ENCODE measurements around the gene CA10. TPM values are rescaled to one million over a fixed set of nuclear protein-coding genes. Genes with fewer than 3 reads are reported as not detected.

CA10 gene
- total RNA-seq, 1 experiment from 2014 or later, result not detected

DNA sequence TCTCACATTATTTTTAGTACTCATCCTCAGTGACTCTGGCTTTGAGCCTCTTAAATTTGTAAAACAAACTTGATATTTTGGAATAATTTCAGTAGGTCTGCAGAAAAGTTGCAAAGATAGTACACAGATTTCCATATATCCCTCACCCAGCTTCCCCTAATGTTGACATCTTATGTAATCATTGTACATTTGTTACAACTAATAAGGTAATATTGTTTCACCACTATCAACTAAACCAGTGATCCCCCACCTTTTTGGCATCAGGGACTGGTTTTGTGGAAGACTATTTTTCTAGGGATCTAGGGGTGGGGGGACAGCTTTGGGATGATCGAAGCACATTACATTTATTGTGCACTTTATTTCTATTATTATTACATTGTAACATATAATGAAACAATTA lies 391.2 kb downstream of the CA10 start:
- DNase-seq (ENCODE audit: low read depth), result no peak
- in situ Hi-C loops (cut with HindIII; ENCODE audit: low pct_unique_long_range_greater_than_20kb, low sequenced_read_pairs), result no loop called here

DNA sequence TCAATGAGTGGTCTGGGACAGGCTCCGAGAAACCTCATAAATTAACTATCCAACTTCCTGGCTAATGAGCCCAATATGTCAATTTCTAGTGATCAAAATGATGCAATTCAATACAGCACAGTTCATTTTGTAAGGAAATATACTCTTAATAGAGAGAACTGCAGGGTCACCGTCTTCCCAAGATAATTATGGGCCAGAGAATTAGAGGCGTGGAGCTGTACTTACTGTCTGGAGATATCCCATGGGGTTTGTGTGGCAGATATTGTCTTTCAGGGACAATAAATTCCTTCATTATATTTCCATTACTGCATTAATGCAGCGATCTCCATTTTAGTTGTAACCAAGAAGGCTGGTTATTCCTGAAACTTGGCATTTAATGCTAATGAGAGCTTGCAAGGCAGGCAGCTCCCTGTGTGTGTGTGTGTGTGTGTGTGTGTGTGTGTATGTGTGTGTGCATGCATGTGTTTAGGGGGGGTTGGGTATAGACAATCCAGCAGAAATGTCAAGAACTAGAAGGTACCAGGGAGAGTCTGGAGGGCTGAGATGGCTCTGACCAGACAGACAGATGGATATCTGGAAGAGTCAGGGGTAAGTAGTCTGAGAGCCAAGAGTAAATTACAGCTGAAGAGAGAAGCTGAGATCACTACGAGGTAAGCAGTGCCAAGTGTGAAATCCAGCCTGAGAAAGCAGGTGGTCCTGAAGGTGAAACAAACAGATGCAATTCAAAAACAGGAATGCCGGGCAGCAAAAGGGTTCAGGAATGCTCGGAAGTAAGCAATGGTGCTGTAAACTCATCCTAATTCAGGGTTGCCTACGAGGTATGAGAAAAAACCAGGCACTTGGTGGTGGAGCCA lies 393.0 kb downstream of the CA10 start:
- in situ Hi-C loops (cut with HindIII; ENCODE audit: low pct_unique_long_range_greater_than_20kb, low sequenced_read_pairs), result no loop called here

DNA sequence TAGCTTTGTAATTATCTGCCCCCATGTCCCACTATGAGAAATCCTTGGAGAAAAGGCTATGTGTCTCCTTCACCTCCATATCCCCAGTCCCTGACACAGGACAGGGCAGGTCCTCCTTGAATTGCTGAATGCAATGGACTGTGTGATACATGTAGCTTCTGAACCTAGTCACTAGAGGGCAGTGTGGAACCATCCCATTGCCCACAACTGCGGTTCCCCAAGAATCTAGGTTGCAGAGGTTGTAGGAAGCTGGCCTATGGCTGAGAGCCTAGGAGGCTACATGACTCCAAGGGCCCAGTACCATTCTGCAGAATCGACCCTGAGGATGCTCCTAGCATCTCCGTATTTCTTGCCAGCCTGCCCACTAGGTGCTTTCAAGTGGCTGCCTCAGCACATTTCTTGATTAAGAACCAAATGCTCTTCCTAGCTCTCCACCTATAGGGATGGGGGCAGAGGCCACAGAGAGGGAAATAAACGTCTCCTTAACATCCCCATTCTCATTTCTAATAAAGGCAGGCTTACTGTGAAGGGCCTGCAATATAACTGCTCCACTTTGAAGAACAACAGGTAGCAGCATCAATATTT lies 394.0 kb downstream of the CA10 start:
- in situ Hi-C loops (cut with HindIII; ENCODE audit: low pct_unique_long_range_greater_than_20kb, low sequenced_read_pairs), result no loop called here
- DNase-seq (ENCODE audit: low read depth), result peak; percentile 53

More for the DNA sequence above, 393.0 kb downstream of the CA10 start:
- no peak for DNase-seq (ENCODE audit: low read depth)

DNA sequence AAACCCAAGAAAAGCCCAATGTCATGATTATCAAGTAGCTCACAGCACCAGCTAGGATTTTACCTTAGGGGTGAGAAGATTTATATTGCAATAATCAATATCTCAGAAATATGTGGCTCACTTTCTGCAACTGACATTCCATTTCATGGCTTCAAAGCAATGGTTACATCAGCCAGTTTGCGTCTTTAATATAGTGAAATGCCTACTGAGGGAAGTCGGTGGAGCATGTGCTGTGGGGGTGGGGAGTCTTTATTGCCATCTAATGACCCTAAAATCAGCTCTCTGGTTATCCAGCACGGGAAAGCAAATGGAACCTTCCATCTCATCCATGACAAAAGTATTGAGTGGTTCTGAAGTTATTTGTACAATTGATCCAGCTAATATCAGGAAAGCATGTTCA lies 395.5 kb downstream of the CA10 start:
- in situ Hi-C loops (cut with HindIII; ENCODE audit: low pct_unique_long_range_greater_than_20kb, low sequenced_read_pairs), result no loop called here
- no peak for DNase-seq (ENCODE audit: low read depth)

DNA sequence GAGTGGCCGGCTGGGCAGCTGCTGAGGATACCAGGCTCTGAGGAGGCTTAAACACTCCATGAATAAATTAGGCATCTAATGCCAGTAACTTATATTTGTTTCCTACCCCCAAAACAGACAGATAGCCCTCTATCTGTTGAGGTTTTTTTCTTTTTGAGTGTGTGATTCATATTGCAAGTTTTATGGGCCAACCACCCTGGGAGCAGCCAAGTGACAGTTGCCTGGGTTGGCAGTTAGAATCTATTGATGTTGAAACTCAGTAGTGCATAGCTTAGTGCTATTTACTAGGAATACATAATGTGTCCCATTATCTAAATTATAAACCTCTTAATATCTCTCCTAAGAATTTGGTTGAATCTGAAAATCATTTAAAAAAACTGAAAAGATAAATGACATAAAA lies 397.4 kb downstream of the CA10 start:
- in situ Hi-C loops (cut with HindIII; ENCODE audit: low pct_unique_long_range_greater_than_20kb, low sequenced_read_pairs), result no loop called here

DNA sequence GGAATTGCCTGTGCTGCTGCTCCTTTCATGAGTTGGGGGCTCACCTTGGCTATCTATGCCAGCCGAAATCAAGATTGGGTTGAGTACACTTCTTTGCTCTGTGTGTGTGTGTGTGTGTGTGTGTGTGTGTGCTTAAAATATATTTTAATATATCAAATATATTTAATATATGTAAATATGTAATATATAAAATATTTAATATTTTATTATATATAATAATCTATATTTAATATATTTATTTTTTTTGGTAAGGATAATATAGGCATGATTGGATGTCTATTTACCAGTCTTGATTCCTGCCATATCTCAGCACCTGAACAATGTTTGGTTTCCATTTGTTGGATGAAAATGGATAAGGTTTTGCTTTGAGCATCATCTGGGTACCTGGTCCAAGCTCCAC lies 399.3 kb downstream of the CA10 start:
- in situ Hi-C loops (cut with HindIII; ENCODE audit: low pct_unique_long_range_greater_than_20kb, low sequenced_read_pairs), result no loop called here
- no peak for DNase-seq (ENCODE audit: low read depth)

More for the DNA sequence above, 397.4 kb downstream of the CA10 start:
- DNase-seq (ENCODE audit: low read depth), result no peak

DNA sequence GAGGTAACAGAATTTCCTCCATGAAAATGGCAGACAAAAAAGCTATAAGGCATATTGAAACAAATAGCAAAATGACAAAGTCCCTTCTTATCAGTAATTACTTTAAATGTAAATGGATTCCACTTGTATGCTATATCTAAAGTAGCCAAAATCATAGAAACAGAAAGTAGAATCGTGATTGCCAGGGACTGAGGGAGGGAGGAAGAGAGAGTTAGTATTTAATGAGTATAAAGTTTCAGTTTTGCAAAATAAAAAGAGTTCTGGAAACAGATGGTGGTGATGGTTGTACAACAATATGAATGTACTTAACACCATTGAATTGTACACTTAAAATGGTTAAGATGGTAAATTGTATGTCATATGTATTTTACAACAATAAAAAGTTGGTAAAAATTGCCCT lies 407.4 kb downstream of the CA10 start:
- in situ Hi-C loops (cut with HindIII; ENCODE audit: low pct_unique_long_range_greater_than_20kb, low sequenced_read_pairs), result no loop called here
- no peak for DNase-seq (ENCODE audit: low read depth)

DNA sequence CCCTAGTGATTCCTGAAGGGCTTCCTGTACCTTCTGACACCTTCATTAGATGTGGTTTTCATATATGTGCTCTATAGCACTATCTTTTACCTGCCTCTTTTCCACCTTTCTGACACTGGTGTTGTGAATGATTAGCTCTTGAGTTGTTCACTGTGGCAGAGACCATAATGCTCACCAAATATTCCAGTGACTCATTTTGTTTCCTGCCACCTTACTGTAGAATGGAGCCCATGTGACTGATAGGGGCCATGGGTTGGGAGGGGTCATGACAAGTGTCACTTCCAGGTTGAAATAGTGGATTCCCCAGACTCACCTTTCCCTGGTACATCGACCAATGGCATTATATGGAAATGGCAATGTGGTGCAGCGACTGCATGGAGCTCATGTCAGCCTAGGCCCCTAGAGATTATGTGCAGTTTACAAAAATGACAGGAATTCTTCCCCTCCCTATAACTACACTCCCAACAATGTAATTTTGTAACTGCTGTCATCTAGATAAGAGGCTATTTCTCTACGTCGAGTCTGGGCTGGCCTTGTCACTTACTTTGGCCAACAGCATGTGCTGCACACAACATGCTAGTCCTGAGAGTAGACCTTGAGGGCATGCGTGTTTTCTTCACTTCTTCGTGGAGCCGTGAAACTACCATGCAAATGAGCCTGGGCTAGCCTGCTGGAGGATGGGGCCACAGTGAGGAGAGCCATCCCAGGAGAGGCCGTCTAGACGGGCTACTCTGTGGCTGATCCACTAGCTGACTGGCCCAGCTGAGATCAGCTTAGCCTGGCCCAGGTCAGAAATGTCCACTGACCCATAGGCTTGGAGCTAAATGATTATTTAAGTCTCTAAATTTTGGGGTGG lies 409.5 kb downstream of the CA10 start:
- DNase-seq (ENCODE audit: low read depth), result no peak
- in situ Hi-C loops (cut with HindIII; ENCODE audit: low pct_unique_long_range_greater_than_20kb, low sequenced_read_pairs), result no loop called here

DNA sequence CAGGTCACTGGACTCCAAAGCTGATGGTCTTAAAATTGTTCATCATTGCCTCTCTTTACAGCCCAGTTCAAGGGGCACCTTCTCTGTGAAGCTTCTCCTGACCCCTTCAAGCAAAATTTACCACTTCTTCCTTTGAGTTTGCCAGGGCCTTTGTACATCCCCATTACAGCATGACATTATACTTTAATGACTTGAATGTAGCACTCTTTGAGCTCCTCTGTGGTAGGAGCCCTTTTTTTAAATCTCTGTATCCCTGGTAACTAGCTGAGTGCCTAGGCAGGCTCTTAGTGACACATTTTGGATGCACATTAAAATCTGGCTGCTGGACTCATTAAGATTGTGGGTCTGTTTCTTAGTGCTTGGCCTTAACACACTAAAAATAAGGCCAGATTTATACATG lies 412.1 kb downstream of the CA10 start:
- in situ Hi-C loops (cut with HindIII; ENCODE audit: low pct_unique_long_range_greater_than_20kb, low sequenced_read_pairs), result no loop called here
- DNase-seq (ENCODE audit: low read depth), result no peak

DNA sequence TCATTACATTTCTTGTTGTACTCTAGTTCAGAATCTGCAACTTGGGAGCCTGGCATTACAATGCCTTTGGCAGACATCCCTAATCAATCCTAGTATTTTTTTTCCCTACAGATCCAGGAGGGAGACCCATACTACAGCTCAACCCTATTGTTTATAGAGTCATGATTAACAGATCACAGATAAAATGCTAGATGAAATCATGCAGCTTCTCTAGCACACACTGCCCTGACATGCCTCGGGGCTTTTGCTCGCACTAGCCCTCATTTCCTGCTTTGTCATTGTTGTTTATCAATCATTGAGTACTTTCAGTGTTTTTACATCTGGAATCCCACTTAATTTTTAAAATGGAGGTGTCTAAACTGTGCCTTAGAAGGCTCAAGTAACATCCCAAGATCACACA lies 412.5 kb downstream of the CA10 start:
- DNase-seq (ENCODE audit: low read depth), result peak; percentile 23
- in situ Hi-C loops (cut with HindIII; ENCODE audit: low pct_unique_long_range_greater_than_20kb, low sequenced_read_pairs), result no loop called here

DNA sequence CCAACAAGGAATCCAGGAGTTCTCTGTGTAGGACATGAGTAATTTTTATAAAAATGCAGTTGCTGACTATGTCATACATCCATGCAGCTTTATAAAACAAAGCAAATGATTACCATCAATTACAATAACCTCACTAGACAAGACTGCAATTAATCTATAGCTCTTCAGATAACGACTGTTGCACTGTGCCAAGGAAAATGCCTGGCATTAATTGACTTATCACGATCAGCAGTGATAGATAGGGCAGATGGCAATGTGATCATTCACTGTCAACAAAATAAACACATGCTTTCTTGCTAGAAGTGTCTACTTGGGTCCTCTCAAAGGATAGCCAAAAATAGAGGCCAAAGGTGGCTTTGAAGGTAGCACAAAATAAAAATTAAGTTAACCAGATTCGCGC lies 415.0 kb downstream of the CA10 start:
- in situ Hi-C loops (cut with HindIII; ENCODE audit: low pct_unique_long_range_greater_than_20kb, low sequenced_read_pairs), result no loop called here

DNA sequence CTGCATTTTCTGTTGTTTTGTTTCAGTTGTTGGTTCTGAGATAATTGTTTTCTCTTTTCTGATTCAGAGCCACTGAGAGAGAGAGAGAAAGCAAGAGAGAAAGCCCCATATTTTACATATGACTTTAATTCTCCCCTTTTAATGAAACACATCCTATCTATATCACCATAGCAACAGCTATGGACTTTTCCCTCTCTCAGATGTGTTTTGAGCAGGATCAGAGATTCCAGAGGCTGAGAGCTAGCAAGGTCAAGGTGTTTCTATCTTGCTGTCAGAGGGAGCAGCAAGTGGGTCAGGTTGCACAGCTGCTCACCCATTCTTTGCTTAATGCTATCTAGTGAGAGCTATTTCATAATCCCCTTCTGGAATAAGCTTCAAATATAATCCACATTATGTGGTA lies 415.9 kb downstream of the CA10 start:
- DNase-seq (ENCODE audit: low read depth), result no peak
- in situ Hi-C loops (cut with HindIII; ENCODE audit: low pct_unique_long_range_greater_than_20kb, low sequenced_read_pairs), result no loop called here

More for the DNA sequence above, 415.0 kb downstream of the CA10 start:
- no peak for DNase-seq (ENCODE audit: low read depth)

DNA sequence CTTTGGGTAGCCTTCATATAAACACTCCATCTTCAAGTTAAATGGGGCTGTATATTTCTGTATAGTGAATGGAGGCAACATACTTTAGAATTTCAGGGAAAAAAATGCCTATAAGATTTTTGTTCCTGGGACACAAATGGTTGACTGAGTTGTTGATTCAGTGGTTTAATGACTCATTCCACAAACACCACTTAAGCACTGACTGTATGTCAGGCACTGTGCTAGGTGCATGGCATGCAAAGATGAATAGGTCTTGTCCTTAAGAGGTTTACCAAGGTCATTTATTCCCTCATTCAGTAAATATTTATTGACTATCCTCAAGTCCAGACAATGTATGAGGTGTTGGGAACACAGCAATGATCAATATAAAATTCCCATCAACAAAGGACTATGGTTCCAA lies 417.1 kb downstream of the CA10 start:
- in situ Hi-C loops (cut with HindIII; ENCODE audit: low pct_unique_long_range_greater_than_20kb, low sequenced_read_pairs), result no loop called here
- DNase-seq (ENCODE audit: low read depth), result no peak

DNA sequence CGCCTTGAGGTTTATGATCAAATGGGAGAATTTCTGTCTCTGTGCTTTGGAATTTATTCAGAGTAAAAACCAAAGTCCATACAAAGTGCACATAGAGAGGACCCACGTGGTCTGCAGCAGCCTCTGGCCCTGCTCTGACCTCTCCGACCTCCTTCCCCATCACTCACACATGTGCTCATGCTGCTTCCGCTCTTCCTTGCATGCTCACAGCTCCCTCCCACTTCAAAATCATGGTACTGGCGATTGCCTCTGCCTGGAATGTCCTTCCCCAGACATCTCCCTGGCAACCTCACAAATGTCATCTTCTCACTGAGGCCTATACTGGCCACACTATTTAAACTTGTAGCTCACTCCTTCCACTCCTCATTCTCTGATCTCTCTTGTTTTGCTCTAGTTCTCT lies 418.0 kb downstream of the CA10 start:
- in situ Hi-C loops (cut with HindIII; ENCODE audit: low pct_unique_long_range_greater_than_20kb, low sequenced_read_pairs), result no loop called here
- no peak for DNase-seq (ENCODE audit: low read depth)

DNA sequence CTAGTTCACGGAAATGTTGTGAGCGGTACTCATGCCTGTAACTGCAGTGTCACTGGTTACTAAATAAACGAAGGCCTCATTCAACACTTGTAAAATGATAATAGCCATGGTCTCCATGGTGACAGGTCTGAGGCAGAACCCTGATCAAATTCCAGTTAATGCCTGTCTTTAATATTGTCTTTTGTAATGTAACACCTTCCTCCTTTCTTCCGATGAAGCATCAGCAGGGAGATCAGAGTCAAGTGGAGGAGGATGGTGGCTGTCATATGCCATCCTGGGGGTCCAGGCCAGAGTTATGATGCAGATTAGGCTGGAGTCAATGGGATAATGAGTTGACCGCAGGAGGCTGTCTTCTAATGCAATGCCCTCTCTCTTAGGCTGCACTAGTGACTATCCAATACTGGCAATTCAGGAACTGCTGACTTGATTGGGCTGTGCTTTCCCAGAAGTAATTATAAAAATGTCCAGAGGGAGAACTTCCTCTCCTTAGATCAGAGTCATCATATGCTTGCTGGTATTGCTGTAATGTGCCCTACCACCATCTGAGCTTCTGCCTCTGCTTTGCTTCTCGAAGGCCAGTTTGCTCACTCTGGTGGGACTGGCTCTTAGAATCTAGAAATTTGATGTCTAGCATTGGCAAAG lies 419.1 kb downstream of the CA10 start:
- in situ Hi-C loops (cut with HindIII; ENCODE audit: low pct_unique_long_range_greater_than_20kb, low sequenced_read_pairs), result no loop called here
- DNase-seq (ENCODE audit: low read depth), result no peak

DNA sequence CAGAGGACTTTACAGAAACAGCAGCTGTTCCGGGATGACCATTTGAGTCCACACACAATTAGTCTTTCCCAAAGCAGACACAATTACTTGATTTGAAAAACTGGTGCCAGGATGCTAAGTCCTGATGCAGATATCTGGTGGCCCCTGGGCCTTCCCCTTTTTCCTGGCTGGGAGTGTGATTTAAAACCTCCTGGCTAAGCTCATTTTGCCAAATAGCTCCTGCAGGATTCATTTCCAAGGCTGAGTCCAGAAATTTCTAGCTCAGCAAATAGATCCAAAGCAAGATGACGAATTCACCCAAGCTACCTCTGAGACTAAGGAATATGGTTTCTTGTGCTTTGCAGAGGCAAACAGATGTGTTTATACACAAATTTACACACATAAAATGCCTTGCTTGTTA lies 422.2 kb downstream of the CA10 start:
- in situ Hi-C loops (cut with HindIII; ENCODE audit: low pct_unique_long_range_greater_than_20kb, low sequenced_read_pairs), result no loop called here
- DNase-seq (ENCODE audit: low read depth), result no peak

DNA sequence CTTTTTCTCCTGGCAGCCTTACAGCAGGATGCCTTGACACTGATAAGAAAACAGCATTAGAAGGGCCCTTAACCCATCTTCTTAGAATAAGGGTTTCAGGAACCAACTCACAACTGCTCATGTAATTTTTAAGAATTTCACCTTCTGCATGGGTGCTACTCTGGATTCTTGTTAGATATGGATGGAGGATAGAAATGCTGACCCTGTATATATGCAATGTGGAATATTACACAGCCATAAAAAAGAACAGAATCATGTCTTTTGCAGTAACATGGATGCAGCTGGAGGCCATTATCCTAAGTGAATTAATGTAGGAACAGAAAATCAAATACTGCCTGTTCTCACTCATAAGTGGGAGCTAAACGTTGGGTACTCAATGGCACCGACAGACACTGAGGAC lies 423.5 kb downstream of the CA10 start:
- in situ Hi-C loops (cut with HindIII; ENCODE audit: low pct_unique_long_range_greater_than_20kb, low sequenced_read_pairs), result no loop called here
- DNase-seq (ENCODE audit: low read depth), result no peak

DNA sequence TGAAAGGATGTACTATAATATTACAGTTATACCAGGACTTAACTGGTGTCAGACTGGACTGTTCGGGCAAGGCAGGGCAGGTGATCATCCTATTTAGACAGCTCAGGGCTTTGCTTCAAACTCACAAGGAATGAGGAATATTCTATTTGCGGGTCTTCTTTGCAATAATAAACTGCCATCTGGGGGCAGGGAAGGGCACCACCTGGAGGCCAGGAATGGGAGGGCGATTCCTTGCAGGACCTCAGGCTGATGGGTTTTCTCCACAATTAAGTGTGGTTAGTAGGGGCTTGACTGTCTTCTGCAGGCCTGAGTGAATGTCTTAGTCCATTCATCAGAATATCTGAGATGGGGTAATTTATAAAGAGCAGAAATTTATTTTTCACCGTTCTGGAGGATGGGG lies 424.1 kb downstream of the CA10 start:
- in situ Hi-C loops (cut with HindIII; ENCODE audit: low pct_unique_long_range_greater_than_20kb, low sequenced_read_pairs), result no loop called here
- no peak for DNase-seq (ENCODE audit: low read depth)

DNA sequence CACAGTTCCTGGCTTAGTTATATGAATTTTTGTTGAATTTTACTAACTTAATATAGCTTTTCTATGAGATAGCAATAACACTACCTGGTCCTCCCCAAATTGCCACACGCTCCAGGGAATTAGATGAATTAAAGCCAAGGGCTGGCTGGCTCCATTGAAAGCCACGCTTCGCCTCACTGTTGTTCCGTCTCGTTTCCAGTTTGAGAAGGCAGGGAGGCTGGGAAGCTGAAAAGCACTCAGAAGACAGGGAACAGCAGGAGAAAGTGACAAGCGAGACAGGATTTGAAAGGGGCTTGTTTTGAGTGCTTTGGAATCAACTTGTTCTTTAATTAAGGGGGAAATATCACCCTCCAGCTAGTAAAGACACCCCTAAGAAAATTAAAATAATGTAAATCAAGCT lies 425.3 kb downstream of the CA10 start:
- no peak for DNase-seq (ENCODE audit: low read depth)
- in situ Hi-C loops (cut with HindIII; ENCODE audit: low pct_unique_long_range_greater_than_20kb, low sequenced_read_pairs), result no loop called here
